ENCODE results near the gene NALCN. TPM values are rescaled to one million over a fixed set of nuclear protein-coding genes. Genes with fewer than 3 reads are reported as not detected.

NALCN gene
- polyA plus RNA-seq, 3 donors, result 1.2 to 2.0 (median 1.3) TPM

DNA sequence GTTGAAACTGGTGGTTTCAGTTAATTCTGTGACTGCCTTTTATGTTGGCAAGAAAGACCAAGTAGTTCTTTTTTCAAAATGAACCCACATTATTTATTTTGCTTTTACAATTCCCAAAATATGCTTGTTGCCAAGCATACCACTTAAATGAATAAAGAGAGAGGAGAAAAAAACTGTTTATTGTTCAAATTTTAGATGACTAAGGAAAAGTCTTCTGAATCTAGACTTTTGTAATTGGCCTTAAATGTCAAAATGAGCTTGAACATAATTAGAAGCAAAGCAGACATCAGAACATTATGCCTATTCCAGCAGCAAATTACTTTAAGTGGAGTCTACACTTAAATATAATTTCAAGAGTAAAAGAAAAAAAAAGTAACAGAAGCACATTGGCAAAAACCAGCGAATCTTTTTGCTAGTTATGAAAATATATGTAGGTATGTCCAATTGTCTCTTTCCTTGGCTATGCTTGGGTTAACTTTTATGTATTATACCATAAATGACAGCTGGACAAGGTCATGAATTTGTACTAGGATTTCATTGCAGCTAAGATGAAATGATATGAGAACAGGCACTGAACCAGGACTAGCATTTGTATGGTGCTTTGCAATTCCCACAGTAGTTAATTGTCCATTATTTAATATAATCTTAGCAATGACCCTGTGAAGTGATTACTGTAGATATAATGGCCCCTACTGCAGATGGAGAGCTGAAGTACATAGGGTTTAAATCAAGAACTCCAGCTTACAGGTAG, 211.9 kb downstream of the NALCN start:
- no peak for DNase-seq

DNA sequence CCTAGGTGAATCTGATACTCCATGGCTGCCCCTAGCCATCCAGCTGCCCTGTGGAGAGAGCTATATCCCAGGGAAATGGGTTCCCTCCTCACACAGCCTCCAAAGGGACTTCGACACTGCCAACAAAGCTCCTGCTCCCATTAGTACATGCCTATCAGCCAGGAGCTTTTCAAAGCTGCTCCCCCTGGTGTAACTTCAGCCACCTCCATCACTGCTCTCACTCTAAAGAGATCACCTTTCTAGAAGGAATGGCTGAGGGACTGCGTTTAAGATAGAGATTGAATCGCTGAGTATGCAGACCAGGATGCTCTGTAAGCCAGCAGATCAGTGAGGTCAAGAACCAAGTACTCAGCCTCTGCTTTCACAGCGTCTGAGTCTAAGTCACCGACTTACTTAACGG, 213.7 kb downstream of the NALCN start:
- no peak for DNase-seq

DNA sequence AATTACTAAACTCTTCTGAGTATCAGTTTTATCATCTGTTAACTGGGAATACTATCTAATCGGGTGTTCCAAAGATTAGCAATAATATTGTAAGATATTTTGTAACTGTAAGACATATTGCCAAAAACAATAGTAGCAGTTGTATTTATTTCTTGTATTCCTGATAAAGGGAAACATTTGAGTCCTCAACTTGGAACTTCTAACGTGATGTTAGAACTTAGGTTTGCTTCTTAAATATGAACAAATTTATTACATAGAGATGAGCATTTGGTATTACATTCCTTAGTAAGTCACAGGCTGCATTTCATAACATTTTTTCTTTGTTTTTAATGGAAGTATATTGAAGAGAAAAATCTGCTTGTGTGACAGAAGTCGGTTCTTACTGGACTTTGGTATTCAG, 225.3 kb downstream of the NALCN start:
- DNase-seq, result no peak

DNA sequence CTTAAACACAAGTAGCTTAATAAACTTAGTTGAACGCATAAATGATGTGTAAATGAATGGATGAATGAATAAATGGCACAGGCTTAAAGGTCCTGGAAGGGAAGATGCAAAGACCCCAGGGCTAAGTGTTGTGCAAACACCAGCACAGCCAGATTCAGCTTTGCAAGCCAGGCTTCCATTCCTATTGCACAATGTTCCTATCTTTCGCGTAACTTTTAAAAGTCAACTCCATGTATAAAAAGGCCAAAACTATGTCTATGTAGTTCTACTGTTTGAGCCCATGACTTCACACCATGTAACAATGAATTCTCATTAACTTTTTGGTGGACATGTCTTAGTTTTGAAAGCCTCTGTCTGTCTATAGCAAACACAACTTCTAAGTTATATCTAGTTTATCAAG, 226.0 kb downstream of the NALCN start:
- no peak for DNase-seq

DNA sequence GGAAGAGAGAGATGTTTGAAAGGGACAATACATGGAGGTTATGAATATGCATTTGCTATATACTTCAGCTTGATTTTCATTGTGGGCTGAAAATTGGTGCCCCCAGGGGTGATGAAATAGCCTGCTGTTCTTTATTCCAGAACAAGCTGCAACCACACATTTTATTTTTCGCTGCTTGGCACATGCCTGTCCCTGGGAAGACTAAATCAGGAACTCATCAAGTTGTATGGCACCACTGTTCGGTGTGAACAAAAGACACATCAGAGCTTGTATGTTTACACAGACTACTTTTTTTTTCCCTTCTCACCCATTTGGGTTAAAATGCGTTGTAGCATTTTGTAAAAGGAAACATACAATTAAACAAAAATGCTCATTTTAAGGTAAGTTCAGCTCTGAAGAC, 230.7 kb downstream of the NALCN start:
- no peak for DNase-seq

DNA sequence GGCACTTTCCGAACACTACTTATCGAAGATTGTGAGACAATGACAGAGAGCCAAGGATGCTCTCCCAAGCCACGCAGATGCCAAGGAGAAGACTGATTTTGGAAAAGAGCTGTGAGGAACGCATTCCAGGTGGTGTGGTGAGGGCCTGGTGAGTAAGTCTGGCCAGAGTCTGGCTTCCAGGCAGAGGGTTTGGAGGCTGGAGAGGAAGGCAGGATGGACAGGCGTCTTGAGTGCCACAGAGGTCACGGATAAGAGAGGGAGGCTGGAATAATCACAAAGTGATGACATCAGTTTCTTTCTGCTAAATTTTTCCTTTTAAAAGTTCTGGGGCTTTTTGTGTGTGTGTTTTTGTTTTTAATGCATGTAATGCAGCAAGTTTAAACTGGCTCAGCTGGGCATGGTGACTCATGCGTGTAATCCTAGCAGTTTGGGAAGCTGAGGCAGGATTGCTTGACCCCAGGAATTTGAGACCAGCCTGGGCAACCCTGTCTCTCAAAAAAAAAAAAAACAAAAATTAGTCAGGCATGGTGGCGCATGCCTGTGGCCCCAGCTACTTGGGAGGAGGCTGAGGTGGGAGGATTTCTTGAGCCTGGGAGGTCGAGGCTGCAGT, 235.1 kb downstream of the NALCN start:
- DNase-seq, result no peak

DNA sequence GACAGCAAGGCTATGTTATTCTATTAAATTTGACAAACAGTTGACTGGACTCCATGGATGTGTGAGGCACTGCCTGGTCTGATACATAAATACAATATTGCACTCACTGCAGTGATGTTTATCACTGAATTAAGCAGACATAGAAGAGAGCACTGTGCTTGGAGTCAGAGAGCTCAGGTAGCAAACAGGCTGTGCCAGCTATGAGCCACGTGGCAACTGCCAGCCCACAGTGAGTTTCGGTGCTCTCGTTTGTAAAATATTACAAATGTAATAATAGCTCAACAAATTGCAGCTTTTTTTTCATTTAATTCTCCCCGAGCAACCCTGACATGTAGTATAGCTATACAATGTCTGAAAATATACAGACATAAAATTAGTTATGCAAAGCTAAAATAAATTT, 237.3 kb downstream of the NALCN start:
- DNase-seq, result no peak

DNA sequence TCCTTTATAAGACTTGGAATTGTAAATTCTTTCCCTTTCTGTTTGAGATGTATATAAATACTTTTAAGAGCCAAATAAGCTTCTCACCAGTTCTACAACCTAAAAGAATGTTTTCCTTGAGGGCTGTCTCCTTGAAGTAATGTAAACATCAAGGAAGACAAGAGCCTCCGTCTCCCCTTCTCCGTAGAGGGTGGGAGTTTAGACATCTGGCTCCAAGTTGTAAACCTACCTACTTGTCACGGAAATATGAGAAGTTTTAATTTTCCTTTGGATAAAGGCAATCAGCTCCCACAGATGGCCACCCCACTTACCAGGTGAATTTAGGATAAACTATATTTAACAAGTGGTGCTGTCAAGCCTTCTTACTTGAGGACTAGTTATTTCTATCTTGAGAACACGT, 237.9 kb downstream of the NALCN start:
- DNase-seq, result no peak

DNA sequence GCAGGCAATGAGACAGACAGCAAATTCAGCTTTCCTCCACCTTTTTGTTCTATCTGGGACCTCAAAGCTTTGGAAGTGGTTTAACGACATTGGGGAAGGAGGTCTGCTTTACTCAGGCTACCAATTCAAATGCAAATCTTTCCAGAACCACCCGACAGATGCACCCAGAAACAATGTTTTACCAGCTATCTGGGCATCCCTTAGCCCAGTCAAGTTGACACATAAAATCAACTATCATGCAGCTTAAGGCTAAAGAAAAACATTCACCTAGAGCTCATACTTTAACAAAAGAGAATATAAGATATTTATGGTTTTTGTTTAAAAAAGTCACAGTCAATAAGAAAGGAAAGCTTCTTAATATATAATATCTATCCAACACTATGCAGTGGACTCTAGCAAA, 246.0 kb downstream of the NALCN start:
- no peak for DNase-seq

DNA sequence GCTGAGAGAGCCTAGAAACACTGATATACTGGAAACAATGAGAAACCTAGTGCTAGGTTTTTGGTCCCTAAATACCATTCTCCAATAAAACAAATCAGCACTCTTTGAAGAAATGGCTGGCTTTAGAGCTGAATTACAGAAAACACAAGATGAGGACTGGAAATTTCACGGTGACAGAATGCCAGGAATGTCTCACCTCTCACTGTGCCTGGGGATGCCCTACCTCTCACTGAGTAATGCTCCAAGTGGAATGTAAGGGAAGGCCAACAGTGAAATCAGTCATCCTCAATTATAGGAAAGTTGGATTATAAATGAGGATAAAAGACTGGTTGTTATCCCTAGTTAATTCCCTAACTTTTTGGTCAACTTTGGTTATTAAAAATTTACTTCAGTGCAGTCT, 259.0 kb downstream of the NALCN start:
- DNase-seq, result no peak

DNA sequence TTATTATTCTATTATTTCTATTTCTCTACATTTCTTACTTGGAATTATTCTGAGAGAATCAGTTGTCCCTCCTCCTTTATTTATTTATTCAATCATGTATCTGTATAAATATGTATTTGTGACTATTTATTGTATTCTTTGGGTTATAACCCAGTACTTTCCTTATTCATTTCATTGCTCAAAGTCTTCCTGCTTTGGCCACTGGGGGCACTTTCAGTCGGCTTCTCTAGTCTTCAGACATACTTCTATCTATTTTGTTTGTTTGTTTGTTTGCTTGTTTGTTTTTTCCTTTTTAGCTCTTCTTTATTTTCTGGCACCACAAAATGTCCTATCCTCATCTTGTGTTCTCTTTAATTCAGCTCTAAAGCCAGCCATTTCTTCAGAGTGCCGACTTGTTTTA, 260.4 kb downstream of the NALCN start:
- no peak for DNase-seq

DNA sequence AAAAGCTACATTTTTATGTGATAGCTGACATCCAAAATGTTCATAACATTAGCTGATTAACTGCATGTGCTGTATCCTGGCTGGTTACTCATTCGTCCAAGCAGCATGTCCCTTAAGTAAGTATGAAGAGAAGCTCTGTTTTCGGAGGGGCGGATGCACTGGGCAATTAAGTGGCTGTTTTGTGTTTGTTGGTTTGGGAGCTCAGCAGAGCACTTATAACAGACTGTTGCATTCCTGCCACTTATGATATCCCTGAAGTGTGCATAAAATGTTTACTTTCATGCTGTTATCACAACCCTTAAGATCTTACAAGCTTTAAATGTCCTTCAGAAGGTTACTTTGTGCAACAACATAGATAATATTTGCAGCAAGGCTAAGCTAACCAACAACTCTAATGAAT, 264.1 kb downstream of the NALCN start:
- no peak for DNase-seq

DNA sequence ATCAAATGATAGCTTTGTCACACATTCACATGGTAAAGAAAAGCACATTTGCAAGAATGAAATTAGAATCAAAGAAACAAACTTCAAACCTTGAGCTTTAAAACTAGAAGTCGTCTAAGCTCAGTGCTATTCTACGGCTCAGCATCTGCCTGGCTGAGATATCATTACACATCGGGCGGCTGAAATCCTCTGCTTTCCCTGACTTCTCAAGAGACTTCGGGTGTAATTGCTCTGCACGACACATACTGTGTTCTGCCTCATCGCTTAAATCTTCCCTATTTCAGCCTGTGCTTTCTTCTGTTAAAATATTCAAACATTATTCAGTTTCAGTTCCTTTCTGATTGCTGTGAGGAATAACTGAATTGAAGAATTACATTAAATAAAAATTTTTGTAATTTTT, 265.3 kb downstream of the NALCN start:
- DNase-seq, result no peak

DNA sequence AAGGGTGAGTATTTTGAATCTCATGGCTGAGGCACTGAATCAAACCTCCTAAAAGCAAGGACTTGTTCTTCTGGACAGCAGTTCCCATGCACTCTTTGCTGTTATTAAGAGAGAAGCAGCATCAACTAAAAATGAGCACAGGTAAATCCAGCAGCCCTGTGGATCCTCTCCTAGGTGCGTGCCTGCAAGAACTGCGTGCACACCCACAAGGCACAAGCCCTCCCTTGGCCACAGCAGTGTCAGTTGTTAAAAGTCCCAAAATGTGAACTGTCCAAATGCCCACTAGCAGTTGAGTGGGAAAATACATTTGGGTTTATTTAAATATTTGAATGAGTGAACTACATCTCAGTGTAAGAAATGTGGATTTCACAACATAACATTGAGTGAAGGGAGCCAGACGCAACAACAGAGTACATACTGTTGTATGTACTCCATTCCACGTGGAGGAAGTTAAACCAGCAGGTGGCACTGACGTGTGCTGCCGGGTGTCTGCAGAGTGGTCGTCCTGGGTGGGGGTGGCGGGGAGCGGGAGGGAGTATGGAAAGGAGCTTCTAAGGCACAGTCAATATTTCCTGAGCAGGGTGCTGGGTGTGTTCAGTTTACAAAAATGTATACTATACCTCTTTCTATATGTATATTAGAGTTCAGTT, 266.4 kb downstream of the NALCN start:
- no peak for DNase-seq

DNA sequence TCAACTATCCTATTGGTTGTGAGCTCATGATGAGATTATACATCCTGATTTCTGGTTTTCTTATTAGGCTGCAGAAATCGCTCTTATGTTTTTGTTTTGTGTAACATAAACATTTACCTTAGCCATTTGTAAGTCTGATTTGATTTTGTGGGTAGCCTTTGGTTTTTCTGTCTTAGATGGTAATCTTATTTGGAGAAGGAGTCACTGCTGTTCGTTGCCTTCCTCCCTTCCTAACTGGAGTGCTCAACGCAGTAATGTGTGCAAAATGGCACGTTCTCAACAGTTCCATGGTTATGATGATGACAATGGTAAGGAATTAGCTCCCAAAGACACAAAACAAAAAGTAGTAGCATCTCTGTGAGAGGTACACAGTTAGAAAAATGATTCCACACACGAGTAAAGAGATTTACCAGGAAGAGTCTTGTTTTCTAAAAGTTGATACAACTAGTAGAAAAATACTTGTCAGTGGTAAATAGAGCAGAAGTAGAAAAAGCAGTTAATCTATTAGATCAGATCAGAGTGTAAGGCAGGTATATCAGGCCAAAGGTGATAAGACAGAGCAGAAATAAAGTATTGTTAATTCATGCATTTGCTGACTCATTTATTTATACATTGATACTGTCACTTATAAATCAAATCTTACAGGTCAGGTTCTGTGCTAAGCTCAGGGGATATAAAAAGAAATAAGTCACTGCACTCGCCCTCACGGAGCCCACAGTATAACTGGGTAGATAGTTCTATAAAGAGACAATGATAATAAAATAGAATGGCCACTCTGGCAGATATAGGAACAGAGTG, 270.0 kb downstream of the NALCN start:
- DNase-seq, result no peak

DNA sequence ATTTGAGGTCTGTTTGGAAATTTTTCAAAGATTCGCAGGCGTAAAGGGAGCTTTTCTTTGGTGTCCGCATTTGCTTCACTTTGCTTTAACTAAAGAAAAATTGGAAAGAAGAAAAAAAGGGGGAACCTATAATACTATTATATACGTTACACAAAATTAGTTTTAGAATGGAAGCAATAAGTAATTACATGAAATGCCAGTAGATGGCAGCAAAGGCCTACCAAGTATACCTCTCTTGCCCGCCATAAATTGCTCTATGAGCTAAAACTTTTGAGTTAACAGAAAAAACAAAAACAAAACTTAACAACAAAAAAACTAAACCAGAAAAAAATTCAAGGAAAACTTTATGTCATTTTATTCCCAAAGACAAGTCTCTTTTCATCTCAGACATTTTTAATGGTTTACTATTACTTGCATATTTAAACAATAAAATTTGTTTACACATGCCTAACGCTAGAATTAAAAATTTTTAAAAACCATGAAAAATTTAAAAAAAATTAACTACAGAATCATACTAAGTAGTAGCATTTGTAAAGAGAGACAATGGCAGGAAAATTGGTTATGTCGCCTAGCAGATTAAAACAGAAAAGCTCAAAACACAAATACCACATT, 271.4 kb downstream of the NALCN start:
- DNase-seq, result peak; percentile 52

DNA sequence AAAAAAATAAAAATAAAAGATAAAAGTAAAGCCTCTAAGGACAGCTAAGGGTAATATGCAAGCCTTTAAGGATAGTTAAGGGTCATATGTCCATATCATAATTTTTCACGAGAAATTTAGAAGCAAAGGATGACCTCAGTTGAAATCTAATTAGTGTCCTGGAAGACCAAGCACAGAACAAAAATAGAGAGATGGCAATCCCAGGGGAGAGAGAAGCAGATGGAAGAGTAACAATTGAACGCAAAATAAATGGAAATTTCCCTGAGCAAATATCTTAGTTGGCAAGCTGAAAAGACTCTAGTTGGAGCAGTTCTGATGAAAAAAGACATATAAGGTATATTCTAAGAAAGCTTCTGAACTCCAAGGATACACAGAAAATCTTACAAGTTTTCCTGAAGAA, 275.4 kb downstream of the NALCN start:
- DNase-seq, result no peak

DNA sequence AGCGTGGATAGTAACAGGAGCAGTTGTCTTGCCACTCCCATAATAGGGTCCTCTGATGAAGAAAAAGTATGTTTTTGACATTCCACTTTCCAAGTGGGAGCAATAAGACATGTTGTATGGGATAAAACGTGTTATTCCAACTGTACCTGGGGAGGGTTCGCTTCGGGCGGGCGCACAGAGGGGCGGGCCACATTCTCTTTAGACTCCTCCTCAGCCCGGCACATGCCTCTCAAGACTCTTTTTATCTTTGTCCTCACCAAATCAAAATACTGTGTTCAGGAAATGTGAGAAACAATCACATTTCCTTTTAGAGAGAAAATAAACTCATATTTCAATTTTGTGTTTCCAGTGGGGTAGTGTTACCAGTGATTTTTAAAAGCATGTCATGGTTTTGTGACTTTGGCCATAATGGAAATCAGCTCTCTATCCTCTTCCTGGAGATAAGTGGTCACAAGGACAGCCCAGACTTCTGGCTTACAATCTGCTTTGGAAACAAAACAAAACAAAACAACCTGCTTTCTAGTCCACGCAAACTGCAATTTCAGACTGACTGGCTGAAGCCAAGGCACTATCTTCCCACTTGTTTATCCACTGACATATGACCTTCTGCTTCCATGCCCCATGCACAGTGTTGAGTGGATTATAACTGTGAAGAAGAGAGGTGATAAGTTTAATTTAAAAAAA, 276.1 kb downstream of the NALCN start:
- DNase-seq, result no peak

DNA sequence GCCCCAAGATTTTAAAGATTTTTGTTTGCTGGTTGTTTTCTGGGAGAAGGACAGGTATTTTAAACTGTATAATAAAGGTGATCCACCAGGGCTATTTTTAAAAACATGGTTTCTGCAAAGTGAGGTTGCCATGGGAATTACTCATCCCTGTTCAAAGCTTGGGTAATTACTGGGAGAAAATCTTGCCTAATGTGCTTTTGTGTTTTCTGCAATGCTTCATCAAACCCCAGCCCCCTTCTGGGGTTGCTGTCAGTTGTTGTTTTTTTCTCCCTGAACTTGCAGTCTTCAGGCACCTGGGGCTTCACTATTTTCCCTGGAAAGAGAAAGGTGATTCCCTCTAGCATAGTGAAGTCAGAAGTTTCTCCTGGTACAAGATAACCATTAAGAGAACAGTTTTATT, 277.2 kb downstream of the NALCN start:
- no peak for DNase-seq

DNA sequence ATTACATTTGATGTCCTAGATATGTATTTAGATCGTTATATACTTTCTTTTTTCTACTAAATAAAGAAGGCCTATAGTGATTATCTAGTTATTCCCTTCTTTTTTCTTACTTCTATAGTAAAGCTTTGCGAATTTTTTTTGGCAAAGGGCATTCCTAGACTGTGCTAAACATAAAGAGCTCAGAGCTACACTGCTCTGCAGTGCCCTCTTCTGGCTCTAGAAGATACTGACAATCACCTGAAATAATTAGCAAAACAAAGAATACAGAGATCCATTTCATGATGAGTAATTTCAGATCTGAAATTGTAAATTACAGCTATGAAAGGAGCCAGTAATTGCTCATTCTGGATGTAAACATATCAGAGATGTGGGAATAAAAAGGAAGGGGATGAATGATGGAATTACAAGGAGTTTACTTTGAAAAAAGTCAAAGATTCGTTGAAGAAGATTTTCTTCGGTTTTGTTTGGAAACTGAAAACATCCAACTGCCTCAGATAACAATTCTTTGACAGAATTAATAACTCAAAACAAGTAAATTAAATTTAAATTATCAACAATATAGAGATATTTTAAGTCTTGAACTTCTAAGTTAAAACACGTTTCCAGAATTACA, 288.5 kb downstream of the NALCN start:
- peak; percentile 48 for DNase-seq

DNA sequence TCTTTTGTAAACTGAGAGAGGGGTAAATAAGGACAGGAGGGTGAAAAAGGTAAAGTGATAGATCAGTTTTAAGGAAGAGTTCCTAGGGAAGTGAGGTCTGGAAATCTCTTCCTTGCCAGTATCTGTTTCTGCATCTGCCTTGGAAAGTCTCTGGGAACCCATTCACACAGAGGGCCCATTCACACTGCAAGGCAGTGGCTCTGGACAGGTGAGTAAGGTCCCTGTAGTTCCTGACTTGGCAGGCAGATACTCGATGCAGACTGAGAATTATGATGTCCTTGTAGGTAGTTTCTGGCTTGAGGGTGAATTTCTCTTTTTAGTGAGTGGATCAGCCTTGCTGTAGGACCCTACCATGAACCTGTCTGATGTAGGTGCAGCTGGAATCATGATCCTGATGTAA, 293.3 kb downstream of the NALCN start:
- no peak for DNase-seq

All from renal pelvis (tissue), 4 donors.